Kidney epithelial cell (primary cell): ENCODE measurements around the gene SLC4A2. TPM values are rescaled to one million over a fixed set of nuclear protein-coding genes. Genes with fewer than 3 reads are reported as not detected.
A peak's percentile ranks its signal among the peaks of the same experiment; 100 is the strongest.

ENCODE experiments used
- DNase-seq: peaks from one replicate; pipeline ENCODE4 v3.0.0-alpha.2; 2010; ENCODE audit warnings: low read depth
- H3K27me3 ChIP-seq: 2 replicates; pipeline ENCODE4 v1.6.0; 2011; ENCODE audit warnings: low read length; ENCODE audit not compliant: control insufficient read depth, insufficient read depth
- H3K36me3 ChIP-seq: 2 replicates; pipeline ENCODE4 v1.5.1; 2011; ENCODE audit warnings: low read length; ENCODE audit not compliant: control insufficient read depth, insufficient read depth
- H3K4me3 ChIP-seq: 2 replicates; pipeline ENCODE4 v1.5.1; 2011; ENCODE audit warnings: low read depth, mild to moderate bottlenecking, control low read depth, low read length
- total RNA-seq: library from RNA; depleted of rRNA; stranded (reverse); fragments of >200 nt; gene quantifications from 2 replicates; pipeline ENCODE4 v1.2.3, GENCODE V29; 2015
- TF ChIP-seq, protein P1 (sequence below): IDR thresholded peaks from 2 replicates; pipeline ENCODE4 v1.5.1; 2011; ENCODE audit warnings: mild to moderate bottlenecking, moderate library complexity, low read length, control low read depth, inconsistent platforms; ENCODE audit not compliant: insufficient read depth, poor library complexity, severe bottlenecking

The SLC4A2 gene
- total RNA-seq, 1 donor from 2014 or later, result 166 TPM

DNA sequence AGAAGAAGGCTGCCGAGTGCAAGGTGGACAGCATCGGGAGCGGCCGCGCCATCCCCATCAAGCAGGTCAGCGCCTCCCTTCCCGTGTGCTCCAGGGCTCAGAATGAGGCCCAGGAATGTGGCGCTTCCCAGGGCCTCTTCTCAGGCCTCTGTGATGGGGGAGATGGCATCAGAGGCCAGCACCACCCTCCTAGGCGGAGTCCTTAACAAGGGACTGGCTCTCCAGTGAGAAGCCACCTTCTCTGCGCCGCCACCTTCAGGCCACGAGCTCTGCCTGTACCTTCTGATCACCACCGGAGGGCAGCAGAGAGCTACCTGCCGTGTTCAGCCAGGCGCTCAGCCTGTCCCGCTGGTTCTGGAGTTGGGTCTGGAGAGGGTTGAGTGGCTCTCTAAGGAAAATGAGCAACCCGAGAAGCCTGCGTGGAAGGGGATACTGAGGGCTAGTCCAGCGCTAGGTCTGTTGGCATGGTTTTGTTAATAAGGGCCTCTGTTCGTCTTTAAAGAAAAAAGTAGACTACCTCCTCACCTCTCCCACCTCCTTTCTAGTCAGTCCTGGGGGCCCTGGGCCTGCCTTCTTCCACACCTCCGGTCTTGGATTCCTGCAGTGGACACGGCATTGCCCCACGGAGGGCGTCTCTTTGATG is 64.6 kb downstream of the SLC4A2 start:
- Histone ChIP-seq H3K4me3 (no peak overlapping the region), H3K36me3 (peaks cover 6% of the 10 kb centered on the region), H3K27me3 (no peaks in the 10 kb centered on the region)
- TF ChIP-seq, protein P1, sequence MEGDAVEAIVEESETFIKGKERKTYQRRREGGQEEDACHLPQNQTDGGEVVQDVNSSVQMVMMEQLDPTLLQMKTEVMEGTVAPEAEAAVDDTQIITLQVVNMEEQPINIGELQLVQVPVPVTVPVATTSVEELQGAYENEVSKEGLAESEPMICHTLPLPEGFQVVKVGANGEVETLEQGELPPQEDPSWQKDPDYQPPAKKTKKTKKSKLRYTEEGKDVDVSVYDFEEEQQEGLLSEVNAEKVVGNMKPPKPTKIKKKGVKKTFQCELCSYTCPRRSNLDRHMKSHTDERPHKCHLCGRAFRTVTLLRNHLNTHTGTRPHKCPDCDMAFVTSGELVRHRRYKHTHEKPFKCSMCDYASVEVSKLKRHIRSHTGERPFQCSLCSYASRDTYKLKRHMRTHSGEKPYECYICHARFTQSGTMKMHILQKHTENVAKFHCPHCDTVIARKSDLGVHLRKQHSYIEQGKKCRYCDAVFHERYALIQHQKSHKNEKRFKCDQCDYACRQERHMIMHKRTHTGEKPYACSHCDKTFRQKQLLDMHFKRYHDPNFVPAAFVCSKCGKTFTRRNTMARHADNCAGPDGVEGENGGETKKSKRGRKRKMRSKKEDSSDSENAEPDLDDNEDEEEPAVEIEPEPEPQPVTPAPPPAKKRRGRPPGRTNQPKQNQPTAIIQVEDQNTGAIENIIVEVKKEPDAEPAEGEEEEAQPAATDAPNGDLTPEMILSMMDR, result peak; percentile 100
- DNase-seq, result peak; percentile 31

GRCh38 chr7:151124481-151124880 is 65.1 kb downstream of the SLC4A2 start:
- no peak overlapping the region for H3K4me3 ChIP-seq
- H3K36me3 ChIP-seq, result peaks cover 6% of the 10 kb centered on the region
- no peak for DNase-seq
- no peaks in the 10 kb centered on the region for H3K27me3 ChIP-seq
- TF ChIP-seq, protein P1, result no peak

- Histone ChIP-seq H3K27me3 (no peaks in the 10 kb centered on the region), H3K36me3 (peaks cover 7% of the 10 kb centered on the region), H3K4me3 (no peak overlapping the region)
- TF ChIP-seq, protein P1, result no peak
- no peak for DNase-seq
Observed at GRCh38 chr7:151124899-151125399, 65.6 kb downstream of the SLC4A2 start.

- Histone ChIP-seq H3K4me3 (peak overlapping the region; percentile 16), H3K27me3 (no peaks in the 10 kb centered on the region), H3K36me3 (peaks cover 5% of the 10 kb centered on the region)
- DNase-seq, result no peak
- TF ChIP-seq, protein P1, result peak; percentile 11
Observed at GRCh38 chr7:151125470-151125845, 66.1 kb downstream of the SLC4A2 start.

GRCh38 chr7:151125846-151126481 is 66.6 kb downstream of the SLC4A2 start:
- TF ChIP-seq, protein P1, result no peak
- Histone ChIP-seq H3K4me3 (peak overlapping the region; percentile 16), H3K36me3 (peaks cover 4% of the 10 kb centered on the region), H3K27me3 (no peaks in the 10 kb centered on the region)
- no peak for DNase-seq

Other genes with a start within 250 kb of the SLC4A2 start
- 0.68 and 1.0 TPM in 2 replicates for gene AOC1, start 207.1 kb upstream of the SLC4A2 start, total RNA-seq
- gene KCNH2, start 81.3 kb upstream of the SLC4A2 start, total RNA-seq, result 2.1 and 4.1 TPM in 2 replicates
- gene NOS3, start 68.6 kb upstream of the SLC4A2 start, total RNA-seq, result 1.0 and 3.1 TPM in 2 replicates
- gene ATG9B, start 35.1 kb upstream of the SLC4A2 start, total RNA-seq, result 0.55 and 2.1 TPM in 2 replicates
- 36.8 and 37.1 TPM in 2 replicates for gene ABCB8, start 31.1 kb upstream of the SLC4A2 start, total RNA-seq
- gene ASIC3, start 11.1 kb upstream of the SLC4A2 start, total RNA-seq, result 0.04 and 0.41 TPM in 2 replicates
- gene CDK5, start 1.7 kb upstream of the SLC4A2 start, total RNA-seq, result 21.5 and 27.0 TPM in 2 replicates
- 70.9 and 71.7 TPM in 2 replicates for gene FASTK, start 21.2 kb downstream of the SLC4A2 start, total RNA-seq
- gene TMUB1, start 23.9 kb downstream of the SLC4A2 start, total RNA-seq, result 46.3 and 66.0 TPM in 2 replicates
- 77.4 and 92.8 TPM in 2 replicates for gene AGAP3, start 26.9 kb downstream of the SLC4A2 start, total RNA-seq
- not detected in 2 replicates for gene GBX1, start 108.1 kb downstream of the SLC4A2 start, total RNA-seq
- gene ASB10, start 127.7 kb downstream of the SLC4A2 start, total RNA-seq, result not detected in 2 replicates
- not detected in 2 replicates for gene H2BK1, start 150.9 kb downstream of the SLC4A2 start, total RNA-seq
- 75.4 and 78.9 TPM in 2 replicates for gene ABCF2, start 167.6 kb downstream of the SLC4A2 start, total RNA-seq
- gene CHPF2, start 172.9 kb downstream of the SLC4A2 start, total RNA-seq, result 60.0 and 83.9 TPM in 2 replicates
- 12.6 and 28.7 TPM in 2 replicates for gene SMARCD3, start 189.1 kb downstream of the SLC4A2 start, total RNA-seq